HG03565 (cell line): Measurements from ENCODE around the gene BEST2.

ENCODE experiments used
- ATAC-seq: cut with Tn5 transposase; IDR thresholded peaks from one replicate; pipeline ENCODE4 v1.9.1; 2021; ENCODE audit warnings: mild to moderate bottlenecking, moderate library complexity; ENCODE audit not compliant: unreplicated experiment

BEST2 gene

GRCh38 chr19:12766051-12766521, 14.5 kb downstream of the BEST2 start:
- ATAC-seq = no peak

- no peak for ATAC-seq
Observed at GRCh38 chr19:12767150-12767549, 15.6 kb downstream of the BEST2 start.

- ATAC-seq = no peak
Observed at GRCh38 chr19:12767666-12768065, 16.1 kb downstream of the BEST2 start.

- no peak for ATAC-seq
Observed at GRCh38 chr19:12769689-12770088, 18.1 kb downstream of the BEST2 start.

GRCh38 chr19:12770922-12771321, 19.3 kb downstream of the BEST2 start:
- ATAC-seq = no peak

GRCh38 chr19:12772323-12772722, 20.7 kb downstream of the BEST2 start:
- ATAC-seq = no peak

- no peak for ATAC-seq
Observed at GRCh38 chr19:12773571-12773970, 22.0 kb downstream of the BEST2 start.

- ATAC-seq = no peak
Observed at GRCh38 chr19:12774588-12775555, 23.3 kb downstream of the BEST2 start, which contains the start of gene HOOK2. HOOK2 (minus strand) TSS chr19:12775552; CDS start chr19:12775449, 103 bp downstream.

- ATAC-seq = no peak
Observed at GRCh38 chr19:12777217-12778016, 25.8 kb downstream of the BEST2 start.

- no peak for ATAC-seq
Observed at GRCh38 chr19:12778017-12778904, 26.7 kb downstream of the BEST2 start.

GRCh38 chr19:12778905-12779161, 27.2 kb downstream of the BEST2 start:
- no peak for ATAC-seq

GRCh38 chr19:12779162-12779993, 27.8 kb downstream of the BEST2 start:
- no peak for ATAC-seq

- ATAC-seq = peak; percentile 20
Observed at GRCh38 chr19:12782174-12782423, 30.5 kb downstream of the BEST2 start.

- peak; percentile 27 for ATAC-seq
Observed at GRCh38 chr19:12782424-12783290, 31.1 kb downstream of the BEST2 start.

- ATAC-seq = no peak
Observed at GRCh38 chr19:12783291-12783848, 31.8 kb downstream of the BEST2 start.

- ATAC-seq = no peak
Observed at GRCh38 chr19:12783849-12784393, 32.3 kb downstream of the BEST2 start.

GRCh38 chr19:12784394-12784870, 32.8 kb downstream of the BEST2 start:
- no peak for ATAC-seq

GRCh38 chr19:12784871-12785430, 33.4 kb downstream of the BEST2 start:
- ATAC-seq = no peak
